K562 (cell line): ENCODE measurements around the gene LTBR. TPM values are rescaled to one million over a fixed set of nuclear protein-coding genes. Genes with fewer than 3 reads are reported as not detected.

Experiments used
- ATAC-seq: fragments of 200-7000 bp; cut with Tn5 transposase; 3 replicates; pipeline ENCODE4 v1.9.1; 2020; ENCODE audit warnings: moderate library complexity
- BruUV-seq: library from RNA; stranded (reverse); fragments of 400-500 nt; replicated peaks from 2 replicates; lab custom pipeline; 2021; lab: Mats Ljungman, UMichigan
- CTCF ChIA-PET: fragments of 300-600 bp; formaldehyde crosslinking; extraction: SDS; loops from one replicate; lab custom pipeline; 2021; ENCODE audit warnings: low intra/inter-chr PET ratio; lab: Yijun Ruan, JAX
- POLR2A ChIA-PET: fragments of 300-600, 350-650 bp; sonication (Branson Sonifier 250); formaldehyde crosslinking; extraction: SDS; loops from one replicate; lab custom pipeline; 2021; ENCODE audit warnings: antibody characterized with exemption, inconsistent platforms; lab: Yijun Ruan, JAX
- DNase-seq, 4 experiments: peaks; one replicate each; pipeline versions ENCODE4 v3.0.0 to v3.0.0-alpha.2; 2011 to 2018; ENCODE audit warnings: low spot score in 3 of 4, mixed read lengths in 3 of 4; ENCODE audit errors: extremely low read depth in 1 of 4
- FAIRE-seq: peaks from 2 replicates; lab custom pipeline; 2011; peaks lifted over from hg19 to GRCh38; lab: Jason Lieb, UNC
- H2AFZ ChIP-seq: 2 replicates; pipeline ENCODE4 v1.6.0; 2011; ENCODE audit warnings: low read depth, low read length, control low read depth, inconsistent platforms
- H3K27ac ChIP-seq: fragments of 200-600 bp; 3 replicates; pipeline ENCODE4 v1.8.0; 2011; ENCODE audit warnings: low read depth, mild to moderate bottlenecking, control low read depth, inconsistent platforms, low read length, moderate library complexity, mixed read lengths; ENCODE audit errors: extremely low read depth
- H3K27me3 ChIP-seq, 2 experiments: fragments of 300-600 bp in 1 of 2; 2 replicates in 1 of 2; 3 replicates in 1 of 2; pipeline versions ENCODE4 v1.6.0 to v1.8.0; 2011; ENCODE audit warnings: inconsistent platforms in 2 of 2, low read length in 2 of 2, mild to moderate bottlenecking in 1 of 2, mixed read lengths in 1 of 2, moderate library complexity in 1 of 2; ENCODE audit not compliant: control insufficient read depth in 2 of 2, insufficient read depth in 2 of 2
- H3K36me3 ChIP-seq: fragments of 300-600 bp; 3 replicates; pipeline ENCODE4 v1.8.0; 2011; ENCODE audit warnings: mild to moderate bottlenecking, low read length, inconsistent platforms; ENCODE audit not compliant: control insufficient read depth, insufficient read depth
- H3K4me1 ChIP-seq, 2 experiments: fragments of 200-600 bp in 1 of 2; replicated peaks in 1 of 2; 2 replicates in 1 of 2; 3 replicates in 1 of 2; pipeline versions ENCODE4 v1.5.1 to v1.8.0; 2011; ENCODE audit warnings: inconsistent platforms in 2 of 2, low read length in 2 of 2, mild to moderate bottlenecking in 1 of 2, mixed read lengths in 1 of 2, moderate library complexity in 1 of 2; ENCODE audit not compliant: control insufficient read depth in 2 of 2, insufficient read depth in 2 of 2
- H3K4me2 ChIP-seq: 2 replicates; pipeline ENCODE4 v1.6.1; 2011; ENCODE audit warnings: low read length, control low read depth, inconsistent platforms, mixed read lengths; ENCODE audit not compliant: insufficient read depth
- H3K4me3 ChIP-seq: fragments of 200-600 bp; sonication (generic), shearing (Covaris generic); 2 replicates; pipeline ENCODE4 v1.5.1; 2016; ENCODE audit warnings: control low read depth, inconsistent platforms
- H3K79me2 ChIP-seq: fragments of 200-600 bp; 3 replicates; pipeline ENCODE4 v1.8.0; 2011; ENCODE audit warnings: low read length, inconsistent platforms; ENCODE audit not compliant: control insufficient read depth, insufficient read depth
- H3K9ac ChIP-seq, 2 experiments: 2 replicates each; pipeline versions ENCODE4 v1.6.0 to v1.6.1; 2011; ENCODE audit warnings: low read depth in 2 of 2, low read length in 2 of 2, control low read depth in 1 of 2, inconsistent platforms in 1 of 2, mild to moderate bottlenecking in 1 of 2, mixed read lengths in 1 of 2; ENCODE audit not compliant: insufficient read depth in 1 of 2
- H3K9me1 ChIP-seq: one replicate; pipeline ENCODE4 v1.6.0; 2011; ENCODE audit warnings: inconsistent platforms, mild to moderate bottlenecking, low read length, moderate library complexity; ENCODE audit not compliant: control insufficient read depth, insufficient read depth
- H3K9me3 ChIP-seq: replicated peaks from 2 replicates; pipeline ENCODE4 v1.5.1; 2011; ENCODE audit warnings: low read depth, low read length, inconsistent platforms; ENCODE audit not compliant: control insufficient read depth, insufficient read depth
- H4K20me1 ChIP-seq: replicated peaks from 2 replicates; pipeline ENCODE4 v1.6.1; 2011; ENCODE audit warnings: low read length, inconsistent platforms, mixed read lengths; ENCODE audit not compliant: control insufficient read depth, insufficient read depth
- BRD9 ChIP-seq: fragments of 450-650 bp; IDR thresholded peaks from 2 replicates; pipeline ENCODE4 v1.6.1; 2018; ENCODE audit warnings: low read depth; ENCODE audit not compliant: partially characterized antibody
- GATAD2A ChIP-seq: fragments of 450-650 bp; IDR thresholded peaks from 2 replicates; pipeline ENCODE4 v1.6.1; 2017
- HINFP ChIP-seq: fragments of 450-650 bp; conservative IDR thresholded peaks from 2 replicates; pipeline ENCODE4 v1.6.1; 2016; ENCODE audit warnings: missing genetic modification characterization, low read depth, mild to moderate bottlenecking, control low read depth, missing compliant biosample characterization
- IRF2 ChIP-seq: sonication (generic); formaldehyde crosslinking; IDR thresholded peaks from 2 replicates; pipeline ENCODE4 v1.8.1; 2022; ENCODE audit warnings: mild to moderate bottlenecking, missing genetic modification reagents
- ZBTB9 ChIP-seq: fragments of 450-650 bp; formaldehyde crosslinking; IDR thresholded peaks from 2 replicates; pipeline ENCODE4 v1.4.0; 2020; ENCODE audit warnings: mild to moderate bottlenecking, moderate library complexity
- WGBS: fragments of 100-300 bp; shearing (Covaris generic); methylation state at CpG from one replicate; pipeline ENCODE4 v1.1.6; 2016; ENCODE audit warnings: low coverage, mixed read lengths; ENCODE audit not compliant: insufficient coverage; ENCODE audit errors: missing lambda C conversion rate; 5-methylcytosine and 5-hydroxymethylcytosine counted together
- in situ Hi-C: fragments of 300-500 bp; cut with MboI; formaldehyde crosslinking; loops from 4 replicates; pipeline ENCODE4 v1.15.0; 2018; ENCODE audit warnings: inconsistent platforms, mixed read lengths
- intact Hi-C: fragments of 100-400 bp; cut with micrococcal nuclease; formaldehyde crosslinking; loops from 2 replicates; pipeline ENCODE4 v1.14.2; 2022
- polyA plus RNA-seq, 8 experiments: library from polyadenylated mRNA; depleted of rRNA in 4 of 8; stranded (reverse) in 5 of 8; unstranded in 3 of 8; fragments of >200 nt; fragmentation: Nextera tagmentation in 2 of 8; fragmentation: Illumina TruSeq in 1 of 8; extraction: Ambion mirVana in 2 of 8; extraction: Trizol in 1 of 8; gene quantifications; 2 replicates each; pipeline versions ENCODE4 v1.2.1 to v1.2.3, GENCODE V29; 2011 to 2014; ENCODE audit warnings: inconsistent platforms in 1 of 8, missing spikeins in 1 of 8
- total RNA-seq, 7 experiments: library from RNA; depleted of rRNA in 6 of 7; stranded (reverse); fragments of >200 nt in 6 of 7; fragmentation: Illumina TruSeq in 2 of 7; extraction: Trizol in 2 of 7; gene quantifications; 2 replicates each; pipeline versions ENCODE4 v1.2.1 to v1.2.3, GENCODE V29; 2011 to 2021; ENCODE audit warnings: low replicate concordance in 1 of 7
- TF ChIP-seq, protein P1 (sequence below): IDR thresholded peaks from 2 replicates; pipeline ENCODE4 v1.6.1; 2016; ENCODE audit warnings: missing genetic modification characterization, missing compliant biosample characterization
- TF ChIP-seq, protein P2 (sequence below): fragments of 450-650 bp; IDR thresholded peaks from 2 replicates; pipeline ENCODE4 v1.6.1; 2016; ENCODE audit warnings: antibody characterized with exemption

LTBR gene
- total and polyA plus RNA-seq, 9 of the 15 experiments (the other 6 are each of a cell fraction or from before 2014, with no cell fraction given), result 0.96 to 69.0 (median 35.3) TPM

DNA sequence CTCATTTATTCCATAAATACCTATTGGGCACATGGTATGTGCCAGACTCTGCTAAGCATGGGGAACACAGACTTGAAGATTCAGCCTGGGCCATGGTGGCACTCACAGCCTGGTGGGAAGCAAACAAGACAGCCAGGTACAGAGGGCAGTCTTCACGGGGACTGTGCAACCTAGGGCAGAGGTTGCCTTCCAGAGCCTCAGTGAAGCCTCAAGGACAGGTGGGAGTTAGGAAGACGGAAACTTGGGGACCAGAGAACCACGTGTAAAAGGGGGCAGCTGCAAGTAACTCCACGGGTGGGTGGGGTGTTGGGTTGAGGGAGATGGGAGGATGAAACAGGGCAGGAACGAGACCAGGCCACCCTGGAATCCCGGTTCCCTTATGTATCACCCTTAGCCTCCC lies 980 bp upstream of the LTBR start:
- H3K9me1 ChIP-seq, result no peaks in the 10 kb centered on the region
- no TSS peak for BruUV-seq
- H3K27ac ChIP-seq, result peak overlapping the region; percentile 94; the same call in 2 of the 3 replicates
- H3K9ac ChIP-seq, result peak overlapping the region; percentile 93 to 99; a peak in 3 of 4 replicates
- in situ Hi-C loops, result no loop called here
- H3K9me3 ChIP-seq, result no peaks in the 10 kb centered on the region
- no peak for FAIRE-seq
- no peak for DNase-seq
- POLR2A ChIA-PET, result interaction anchor here (0.5 to 3.8 kb wide), 6 partner anchors 8 to 151 kb away, joined by 3 to 15 read pairs (median 5); partner anchors contain the start of genes GAPDH and SCNN1A
- H4K20me1 ChIP-seq, result no peaks in the 10 kb centered on the region
- no peak for TF ChIP-seq IRF2 (CRISPR knock-in tag)
- TF ChIP-seq ZBTB9 (CRISPR knock-in tag), result no peak
- TF ChIP-seq BRD9, result no peak
- no peak for TF ChIP-seq GATAD2A
- TF ChIP-seq, protein P1, sequence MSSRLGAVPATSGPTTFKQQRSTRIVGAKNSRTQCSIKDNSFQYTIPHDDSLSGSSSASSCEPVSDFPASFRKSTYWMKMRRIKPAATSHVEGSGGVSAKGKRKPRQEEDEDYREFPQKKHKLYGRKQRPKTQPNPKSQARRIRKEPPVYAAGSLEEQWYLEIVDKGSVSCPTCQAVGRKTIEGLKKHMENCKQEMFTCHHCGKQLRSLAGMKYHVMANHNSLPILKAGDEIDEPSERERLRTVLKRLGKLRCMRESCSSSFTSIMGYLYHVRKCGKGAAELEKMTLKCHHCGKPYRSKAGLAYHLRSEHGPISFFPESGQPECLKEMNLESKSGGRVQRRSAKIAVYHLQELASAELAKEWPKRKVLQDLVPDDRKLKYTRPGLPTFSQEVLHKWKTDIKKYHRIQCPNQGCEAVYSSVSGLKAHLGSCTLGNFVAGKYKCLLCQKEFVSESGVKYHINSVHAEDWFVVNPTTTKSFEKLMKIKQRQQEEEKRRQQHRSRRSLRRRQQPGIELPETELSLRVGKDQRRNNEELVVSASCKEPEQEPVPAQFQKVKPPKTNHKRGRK (tag), result no peak
- TF ChIP-seq, protein P2, sequence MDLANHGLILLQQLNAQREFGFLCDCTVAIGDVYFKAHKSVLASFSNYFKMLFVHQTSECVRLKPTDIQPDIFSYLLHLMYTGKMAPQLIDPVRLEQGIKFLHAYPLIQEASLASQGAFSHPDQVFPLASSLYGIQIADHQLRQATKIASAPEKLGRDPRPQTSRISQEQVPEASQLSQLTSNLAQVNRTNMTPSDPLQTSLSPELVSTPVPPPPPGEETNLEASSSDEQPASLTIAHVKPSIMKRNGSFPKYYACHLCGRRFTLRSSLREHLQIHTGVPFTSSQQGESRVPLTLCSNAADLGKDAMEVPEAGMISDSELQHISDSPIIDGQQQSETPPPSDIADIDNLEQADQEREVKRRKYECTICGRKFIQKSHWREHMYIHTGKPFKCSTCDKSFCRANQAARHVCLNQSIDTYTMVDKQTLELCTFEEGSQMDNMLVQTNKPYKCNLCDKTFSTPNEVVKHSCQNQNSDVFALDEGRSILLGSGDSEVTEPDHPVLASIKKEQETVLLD, result no peak
- no peak for TF ChIP-seq HINFP
- TF ChIP-seq, all 486 proteins: peak for 0
- Histone ChIP-seq H3K4me3 (no peak overlapping the region), H3K79me2 (peaks cover 29% of the 10 kb centered on the region), H3K27me3 (no peaks in the 10 kb centered on the region), H3K36me3 (peaks cover 31% of the 10 kb centered on the region), H3K4me2 (peak overlapping the region; percentile 93; the same call in 1 of the 2 replicates), H3K4me1 (peaks cover 10 to 35% of the 10 kb centered on the region in 2 experiments; a peak in 4 of 5 replicates), H2AFZ (0 out of 2 replicates have a peak overlapping the region, but pooled peaks have one; percentile 91)
- 67% methylated on average over 4 of the region's 6 CpGs for WGBS
- intact Hi-C loops, result no loop called here
- no peak for ATAC-seq
- CTCF ChIA-PET, result no interaction called here
